Spleen (tissue), 7 donors: ENCODE measurements around the gene DLG2.

ENCODE experiments used
- CTCF ChIP-seq, 11 experiments: fragments of 200-600 bp in 7 of 11; fragments of 450-650 bp in 4 of 11; sonication (generic) in 4 of 11; IDR thresholded peaks in 8 of 11; conservative IDR thresholded peaks in 3 of 11; 1 replicate in 7 of 11; 2 replicates in 4 of 11; pipeline versions ENCODE4 v1.4.0 to v1.8.0; 2016 to 2021; ENCODE audit warnings: antibody characterized with exemption in 11 of 11, inconsistent platforms in 4 of 11, mild to moderate bottlenecking in 1 of 11
- POLR2A ChIP-seq, 3 donors: fragments of 450-650 bp; IDR thresholded peaks; one replicate each; pipeline ENCODE4 v1.5.1; 2017; ENCODE audit warnings: antibody characterized with exemption in 3 of 3, mild to moderate bottlenecking in 1 of 3
- donor health status: DM: no; HTN: no; CAD: no; lungs with moderate emphysema.
- donor health status: DM: no; HTN: no; CAD: no.
- donor health status: DM: no; HTN: no; CAD: no.

GRCh38 chr11:83608571-83608970 is 2018.6 kb downstream of the DLG2 start:
- TF ChIP-seq POLR2A (IDR thresholded peaks at IDR 0.05): no peak
- TF ChIP-seq CTCF (IDR thresholded peaks at IDR 0.05 in 8 of 11, conservative IDR thresholded peaks at IDR 0.05 in 3 of 11): no peak
